HUES64 (cell line): ENCODE measurements around the gene TARP.
"Not testable (repeated sequence)": the region's sequence is repeated elsewhere in the genome, so short reads cannot be mapped to it uniquely, and the experiment has no call there.

Experiments
- H3K27ac ChIP-seq: 2 replicates; pipeline ENCODE4 v1.7.0; 2013; ENCODE audit warnings: low read depth, low read length, inconsistent platforms
- H3K27me3 ChIP-seq: 2 replicates; pipeline ENCODE4 v1.6.1; 2013; ENCODE audit warnings: mild to moderate bottlenecking, low read length; ENCODE audit not compliant: insufficient read depth
- H3K36me3 ChIP-seq: 2 replicates; pipeline ENCODE4 v1.6.1; 2013; ENCODE audit warnings: mild to moderate bottlenecking, low read length; ENCODE audit not compliant: insufficient read depth
- H3K4me1 ChIP-seq: 2 replicates; pipeline ENCODE4 v1.6.1; 2013; ENCODE audit warnings: mild to moderate bottlenecking, low read length, moderate library complexity; ENCODE audit not compliant: insufficient read depth
- H3K4me3 ChIP-seq: 2 replicates; pipeline ENCODE4 v1.5.1; 2013; ENCODE audit warnings: mild to moderate bottlenecking, low read length, moderate library complexity
- H3K9ac ChIP-seq: 2 replicates; pipeline ENCODE4 v1.6.1; 2013; ENCODE audit warnings: mild to moderate bottlenecking, low read depth, low read length
- H3K9me3 ChIP-seq: 2 replicates; pipeline ENCODE4 v1.6.1; 2013; ENCODE audit warnings: low read depth, low read length; ENCODE audit not compliant: insufficient read depth
- WGBS: fragments of 150-250, 120-280 bp; methylation state at CpG from one replicate; pipeline ENCODE4 v1.1.7; 2013; ENCODE audit warnings: missing lambda C conversion rate; 5-methylcytosine and 5-hydroxymethylcytosine counted together

TARP gene

DNA sequence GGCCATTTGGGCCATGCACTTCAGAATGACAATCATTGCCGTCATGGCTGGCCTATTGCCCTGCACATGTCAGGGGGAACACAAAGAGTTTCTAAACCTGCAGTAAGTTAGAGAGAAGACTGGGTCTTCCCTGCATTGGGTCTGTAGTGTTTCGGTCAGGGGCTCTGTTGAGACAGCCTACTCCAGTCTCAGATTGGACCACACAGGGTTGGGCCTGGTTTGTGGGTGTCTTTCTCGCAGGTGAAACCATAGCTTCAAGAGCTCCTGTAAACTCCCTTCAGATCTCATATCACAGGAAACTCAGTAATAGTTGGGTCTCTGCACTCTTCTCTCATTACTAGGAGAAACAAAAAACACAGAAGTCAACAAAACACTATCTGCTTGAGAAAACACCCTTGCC, 7.3 kb upstream of the TARP start:
- Histone ChIP-seq H3K27me3 (no peaks in the 10 kb centered on the region), H3K9me3 (no peaks in the 10 kb centered on the region), H3K4me3 (no peak overlapping the region), H3K9ac (no peak overlapping the region), H3K27ac (no peak overlapping the region), H3K4me1 (peaks cover 19% of the 10 kb centered on the region), H3K36me3 (no peaks in the 10 kb centered on the region)
- WGBS = 95% methylated on average over 3 of the region's 3 CpGs

GRCh38 chr7:38280000-38280399, 6.6 kb upstream of the TARP start:
- Histone ChIP-seq H3K27me3 (no peaks in the 10 kb centered on the region), H3K27ac (no peak overlapping the region), H3K9me3 (no peaks in the 10 kb centered on the region), H3K4me3 (no peak overlapping the region), H3K36me3 (no peaks in the 10 kb centered on the region), H3K4me1 (peaks cover 19% of the 10 kb centered on the region), H3K9ac (no peak overlapping the region)
- WGBS = 100% methylated on average over 1 of the region's 1 CpG

DNA sequence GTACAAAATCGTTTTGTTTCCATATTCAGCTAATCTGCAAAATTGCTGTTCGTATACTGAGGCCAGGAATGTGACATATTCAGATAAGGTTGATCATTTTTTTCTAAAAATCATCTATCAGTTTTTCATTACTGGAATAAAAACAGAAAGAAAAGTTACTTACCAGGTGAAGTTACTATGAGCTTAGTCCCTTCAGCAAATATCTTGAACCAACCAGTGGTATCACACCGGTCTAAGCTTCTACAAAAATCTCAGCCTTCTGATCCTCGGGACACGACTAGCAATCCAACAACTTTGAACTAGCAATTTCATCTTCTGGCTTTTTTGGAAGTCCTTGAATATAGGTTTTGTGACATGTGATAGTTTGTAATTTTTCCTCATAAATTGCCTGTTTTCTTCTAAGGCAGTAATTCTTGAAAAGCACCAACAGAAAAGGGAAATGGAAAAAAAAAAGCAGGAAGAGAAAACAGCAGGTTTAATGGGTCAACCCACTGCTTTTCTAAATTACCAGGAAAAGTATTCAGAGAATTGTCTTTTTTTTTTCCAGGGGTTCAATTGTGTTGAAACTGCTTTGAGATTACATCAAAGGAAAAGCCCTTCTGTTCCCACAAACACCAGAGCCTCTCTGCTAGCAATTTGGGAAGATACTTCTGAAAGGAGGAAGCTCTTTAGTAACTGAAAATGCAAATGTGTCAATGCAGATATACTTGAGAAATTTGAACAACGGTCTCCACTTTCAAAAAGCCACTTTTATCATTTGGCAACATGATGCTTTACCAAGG, 2.9 kb upstream of the TARP start:
- WGBS = 90% methylated on average over 6 of the region's 6 CpGs
- H3K9ac ChIP-seq = no peak overlapping the region
- H3K4me1 ChIP-seq = peaks cover 23% of the 10 kb centered on the region; the same call in 1 of the 2 replicates
- no peak overlapping the region for H3K27ac ChIP-seq
- no peaks in the 10 kb centered on the region for H3K36me3 ChIP-seq
- H3K27me3 ChIP-seq = no peaks in the 10 kb centered on the region
- H3K9me3 ChIP-seq = no peaks in the 10 kb centered on the region
- no peak overlapping the region; the same call in 1 of the 2 replicates for H3K4me3 ChIP-seq

GRCh38 chr7:38274927-38275620, 1.6 kb upstream of the TARP start:
- Histone ChIP-seq H3K36me3 (no peaks in the 10 kb centered on the region), H3K27ac (no peak overlapping the region), H3K9ac (no peak overlapping the region), H3K27me3 (no peaks in the 10 kb centered on the region), H3K9me3 (no peaks in the 10 kb centered on the region), H3K4me1 (peaks cover 23% of the 10 kb centered on the region; the same call in 1 of the 2 replicates), H3K4me3 (no peak overlapping the region)
- WGBS = 96% methylated on average over 3 of the region's 3 CpGs

- H3K4me3 ChIP-seq = no peak overlapping the region
- no peak overlapping the region for H3K27ac ChIP-seq
- no peak overlapping the region for H3K9ac ChIP-seq
- H3K27me3 ChIP-seq = no peaks in the 10 kb centered on the region
- WGBS = 97% methylated on average over 4 of the region's 4 CpGs
- peaks cover 23% of the 10 kb centered on the region; the same call in 1 of the 2 replicates for H3K4me1 ChIP-seq
- no peaks in the 10 kb centered on the region for H3K9me3 ChIP-seq
- no peaks in the 10 kb centered on the region for H3K36me3 ChIP-seq
Observed at GRCh38 chr7:38274486-38274885, 1.1 kb upstream of the TARP start.

DNA sequence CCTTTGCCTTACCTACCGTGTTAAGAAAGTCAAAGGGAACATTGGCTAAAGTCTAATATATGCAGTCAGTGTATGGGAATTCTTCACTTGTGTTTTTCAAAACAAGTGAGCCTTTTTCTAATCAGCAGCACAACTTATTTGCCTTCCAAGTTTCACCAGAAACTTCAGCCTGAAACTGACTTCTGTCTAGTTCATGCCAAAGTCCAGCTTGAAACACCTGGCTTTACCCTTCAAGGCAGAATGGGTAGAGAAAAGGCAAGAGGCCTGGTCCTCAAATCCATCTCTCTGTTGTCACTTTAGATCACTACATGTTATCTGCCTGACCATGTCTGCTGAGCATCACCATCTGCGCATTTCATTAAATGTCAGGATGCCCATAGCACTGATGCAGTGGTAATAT, 3.0 kb downstream of the TARP start:
- H3K4me1 ChIP-seq, H3K36me3 ChIP-seq, H3K9ac ChIP-seq, H3K27ac ChIP-seq, H3K27me3 ChIP-seq, H3K9me3 ChIP-seq, H3K4me3 ChIP-seq: not testable (repeated sequence)
- WGBS = 100% methylated on average over 1 of the region's 2 CpGs

- H3K4me1 ChIP-seq, H3K9me3 ChIP-seq, H3K4me3 ChIP-seq, H3K27me3 ChIP-seq, H3K9ac ChIP-seq, H3K27ac ChIP-seq, H3K36me3 ChIP-seq: not testable (repeated sequence)
- 86% methylated on average over 4 of the region's 4 CpGs for whole genome bisulfite sequencing
Observed at GRCh38 chr7:38269704-38270346, 3.6 kb downstream of the TARP start.

DNA sequence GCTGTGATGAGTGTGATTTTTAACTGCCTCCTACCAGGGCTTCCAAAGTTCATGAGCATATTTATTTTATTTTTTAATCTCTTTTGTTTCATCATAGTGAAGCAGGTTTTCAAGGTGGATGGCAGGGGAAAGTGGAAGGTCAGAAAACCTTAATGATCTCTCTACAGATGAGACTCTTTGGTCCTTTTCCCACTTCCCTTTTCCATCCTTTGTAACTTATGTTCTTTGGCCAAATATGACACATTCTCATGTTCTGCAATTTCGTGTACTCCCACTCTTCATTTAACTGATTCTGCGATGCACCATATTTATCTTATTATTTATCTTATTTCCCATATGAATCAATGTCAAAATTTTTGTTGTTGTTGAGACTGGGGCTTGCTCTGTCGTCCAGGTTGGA, 7.5 kb downstream of the TARP start:
- H3K27me3 ChIP-seq, H3K4me3 ChIP-seq, H3K36me3 ChIP-seq, H3K4me1 ChIP-seq, H3K27ac ChIP-seq, H3K9me3 ChIP-seq, H3K9ac ChIP-seq: not testable (repeated sequence)
- 92% methylated on average over 1 of the region's 3 CpGs for WGBS

- not testable (repeated sequence) for H3K27me3 ChIP-seq, H3K9me3 ChIP-seq, H3K9ac ChIP-seq, H3K27ac ChIP-seq, H3K4me1 ChIP-seq, H3K36me3 ChIP-seq, H3K4me3 ChIP-seq
- no CpG with 5 or more reads among the region's 1 CpG for WGBS
Observed at GRCh38 chr7:38264602-38265001, 8.8 kb downstream of the TARP start.

- not testable (repeated sequence) for H3K9me3 ChIP-seq, H3K27me3 ChIP-seq, H3K36me3 ChIP-seq, H3K27ac ChIP-seq, H3K4me3 ChIP-seq, H3K9ac ChIP-seq, H3K4me1 ChIP-seq
- 97% methylated on average over 1 of the region's 1 CpG for WGBS
Observed at GRCh38 chr7:38263274-38263673, 10.2 kb downstream of the TARP start.

DNA sequence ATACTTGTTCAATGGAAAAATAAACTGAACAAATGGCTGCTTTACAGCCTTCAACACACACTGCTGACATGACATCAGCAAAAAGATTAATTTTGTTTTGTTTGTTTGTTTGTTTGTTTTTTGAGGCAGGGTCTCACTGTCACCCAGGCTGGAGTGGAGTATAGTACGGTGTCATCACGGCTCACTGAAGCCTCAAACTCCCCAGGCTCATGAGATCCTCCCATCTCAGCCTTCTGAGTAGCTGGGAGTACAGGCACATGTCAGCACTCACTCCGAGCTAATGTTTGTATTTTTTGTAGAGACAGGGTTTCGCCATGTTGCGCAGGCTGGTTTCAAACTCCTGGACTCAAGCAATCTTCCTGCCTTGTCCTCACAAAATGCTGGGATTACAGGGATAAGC, 10.9 kb downstream of the TARP start:
- no peak overlapping the region for H3K9ac ChIP-seq
- no peak overlapping the region for H3K27ac ChIP-seq
- no peaks in the 10 kb centered on the region for H3K9me3 ChIP-seq
- no peaks in the 10 kb centered on the region for H3K36me3 ChIP-seq
- H3K27me3 ChIP-seq = no peaks in the 10 kb centered on the region
- no peak overlapping the region for H3K4me3 ChIP-seq
- WGBS = 90% methylated on average over 5 of the region's 5 CpGs
- H3K4me1 ChIP-seq = no peaks in the 10 kb centered on the region
